Measurements from ENCODE around the gene FBXL5.

DNA sequence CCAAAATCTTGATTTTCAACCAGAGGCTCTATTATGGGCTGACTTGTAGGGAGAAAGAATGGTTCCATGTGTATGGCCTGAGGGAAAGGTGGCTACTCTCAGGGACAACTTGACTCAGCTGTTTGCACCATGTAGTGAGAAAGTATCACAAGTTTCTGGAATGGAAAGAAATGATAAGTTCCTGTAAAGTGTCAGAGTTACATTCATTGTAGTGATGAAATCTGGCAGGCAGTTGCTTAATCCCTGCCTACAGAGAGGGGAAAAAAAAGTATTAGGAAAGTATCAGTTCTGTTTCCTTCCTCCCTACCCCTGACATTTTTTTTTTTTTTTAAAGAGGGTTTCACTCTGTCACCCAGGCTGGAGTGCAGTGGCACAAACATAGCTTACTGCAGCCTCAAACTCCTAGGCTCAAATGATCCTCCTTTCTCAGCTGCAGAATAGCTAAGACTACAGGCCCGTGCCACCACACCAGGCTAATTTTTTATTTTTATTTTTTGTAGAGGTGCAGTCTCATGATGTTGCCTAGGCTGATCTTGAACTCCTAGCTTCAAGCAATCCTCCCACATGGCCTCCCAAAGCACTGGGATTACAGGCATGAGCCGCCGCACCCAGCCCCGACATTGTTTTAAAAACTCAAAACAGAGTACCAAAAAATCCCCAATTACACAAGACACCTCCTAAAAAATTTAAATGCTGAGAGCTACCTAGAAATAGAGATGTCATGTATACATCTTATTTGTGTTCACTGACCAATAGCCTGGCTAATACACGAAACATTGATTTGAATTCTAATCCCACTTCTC is 4.8 kb upstream of the FBXL5 start:
- TF ChIP-seq, protein P1, sequence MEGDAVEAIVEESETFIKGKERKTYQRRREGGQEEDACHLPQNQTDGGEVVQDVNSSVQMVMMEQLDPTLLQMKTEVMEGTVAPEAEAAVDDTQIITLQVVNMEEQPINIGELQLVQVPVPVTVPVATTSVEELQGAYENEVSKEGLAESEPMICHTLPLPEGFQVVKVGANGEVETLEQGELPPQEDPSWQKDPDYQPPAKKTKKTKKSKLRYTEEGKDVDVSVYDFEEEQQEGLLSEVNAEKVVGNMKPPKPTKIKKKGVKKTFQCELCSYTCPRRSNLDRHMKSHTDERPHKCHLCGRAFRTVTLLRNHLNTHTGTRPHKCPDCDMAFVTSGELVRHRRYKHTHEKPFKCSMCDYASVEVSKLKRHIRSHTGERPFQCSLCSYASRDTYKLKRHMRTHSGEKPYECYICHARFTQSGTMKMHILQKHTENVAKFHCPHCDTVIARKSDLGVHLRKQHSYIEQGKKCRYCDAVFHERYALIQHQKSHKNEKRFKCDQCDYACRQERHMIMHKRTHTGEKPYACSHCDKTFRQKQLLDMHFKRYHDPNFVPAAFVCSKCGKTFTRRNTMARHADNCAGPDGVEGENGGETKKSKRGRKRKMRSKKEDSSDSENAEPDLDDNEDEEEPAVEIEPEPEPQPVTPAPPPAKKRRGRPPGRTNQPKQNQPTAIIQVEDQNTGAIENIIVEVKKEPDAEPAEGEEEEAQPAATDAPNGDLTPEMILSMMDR (IDR thresholded peaks at IDR 0.05) = no peak
- TF ChIP-seq ZFX (IDR thresholded peaks at IDR 0.05; ENCODE audit: borderline replicate concordance) = no peak
